ENCODE measurements around the gene USF1. TPM values are rescaled to one million over a fixed set of nuclear protein-coding genes. Genes with fewer than 3 reads are reported as not detected.

Gene USF1
- total and polyA plus RNA-seq, 9 of the 15 experiments (the other 6 are each of a cell fraction or from before 2014, with no cell fraction given), result 7.4 to 60.2 (median 54.2) TPM

- no peak for TF ChIP-seq ZZZ3 (IDR thresholded peaks at IDR 0.05)
- TF ChIP-seq RHOXF2B (CRISPR knock-in tag; conservative IDR thresholded peaks at IDR 0.05), result no peak
- TF ChIP-seq USF1 (CRISPR knock-in tag; IDR thresholded peaks at IDR 0.05), result no peak
- TF ChIP-seq ADNP (tag; IDR thresholded peaks at IDR 0.05), result no peak
- TF ChIP-seq NR2C2 (CRISPR knock-in tag; IDR thresholded peaks at IDR 0.05), result peak; percentile 58; the same call in 1 of the 2 replicates
- peak; percentile 86 for TF ChIP-seq NR2C2 (tag; IDR thresholded peaks at IDR 0.05)
- peak; percentile 50; the same call in 1 of the 2 replicates for TF ChIP-seq E2F3 (CRISPR knock-in tag; IDR thresholded peaks at IDR 0.05)
- no peak for TF ChIP-seq ZSCAN32 (CRISPR knock-in tag; IDR thresholded peaks at IDR 0.05)
- TF ChIP-seq PRMT5 (CRISPR knock-in tag; IDR thresholded peaks at IDR 0.05), result no peak
- no peak for TF ChIP-seq SNIP1 (IDR thresholded peaks at IDR 0.05; ENCODE audit: low read depth)
- no peak for TF ChIP-seq ZNF780A (CRISPR knock-in tag; IDR thresholded peaks at IDR 0.05)
- peak; percentile 78 for TF ChIP-seq ZNF766 (CRISPR knock-in tag; conservative IDR thresholded peaks at IDR 0.05)
- TF ChIP-seq ATF3 (IDR thresholded peaks at IDR 0.05), result peak; percentile 72; the same call in 1 of the 2 replicates
- TF ChIP-seq ATF3 (CRISPR knock-in tag; conservative IDR thresholded peaks at IDR 0.05), result no peak
- TF ChIP-seq ZNF445 (CRISPR knock-in tag; IDR thresholded peaks at IDR 0.05; ENCODE audit: low read depth), result peak; percentile 12; the same call in 1 of the 2 replicates
- peak; percentile 96 for TF ChIP-seq CBFA2T3 (IDR thresholded peaks at IDR 0.05)
- TF ChIP-seq ZNF263 (CRISPR knock-in tag; IDR thresholded peaks at IDR 0.05; ENCODE audit: borderline replicate concordance), result no peak
- peak; percentile 93 for TF ChIP-seq TCF3 (CRISPR knock-in tag; IDR thresholded peaks at IDR 0.05)
- peak; percentile 76 to 84 for TF ChIP-seq KDM1A (IDR thresholded peaks at IDR 0.05)
- TF ChIP-seq, protein P1, sequence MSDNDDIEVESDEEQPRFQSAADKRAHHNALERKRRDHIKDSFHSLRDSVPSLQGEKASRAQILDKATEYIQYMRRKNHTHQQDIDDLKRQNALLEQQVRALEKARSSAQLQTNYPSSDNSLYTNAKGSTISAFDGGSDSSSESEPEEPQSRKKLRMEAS (CRISPR knock-in tag; IDR thresholded peaks at IDR 0.05), result no peak
- TF ChIP-seq, protein P2, sequence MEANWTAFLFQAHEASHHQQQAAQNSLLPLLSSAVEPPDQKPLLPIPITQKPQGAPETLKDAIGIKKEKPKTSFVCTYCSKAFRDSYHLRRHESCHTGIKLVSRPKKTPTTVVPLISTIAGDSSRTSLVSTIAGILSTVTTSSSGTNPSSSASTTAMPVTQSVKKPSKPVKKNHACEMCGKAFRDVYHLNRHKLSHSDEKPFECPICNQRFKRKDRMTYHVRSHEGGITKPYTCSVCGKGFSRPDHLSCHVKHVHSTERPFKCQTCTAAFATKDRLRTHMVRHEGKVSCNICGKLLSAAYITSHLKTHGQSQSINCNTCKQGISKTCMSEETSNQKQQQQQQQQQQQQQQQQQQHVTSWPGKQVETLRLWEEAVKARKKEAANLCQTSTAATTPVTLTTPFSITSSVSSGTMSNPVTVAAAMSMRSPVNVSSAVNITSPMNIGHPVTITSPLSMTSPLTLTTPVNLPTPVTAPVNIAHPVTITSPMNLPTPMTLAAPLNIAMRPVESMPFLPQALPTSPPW (CRISPR knock-in tag; IDR thresholded peaks at IDR 0.05), result peak; percentile 69
- no peak for TF ChIP-seq ZNF57 (CRISPR knock-in tag; IDR thresholded peaks at IDR 0.05)
- peak in 1 of 2 experiments; percentile 31; a peak in 2 of 4 replicates for TF ChIP-seq ARNT (IDR thresholded peaks at IDR 0.05)
- TF ChIP-seq ETV6 (IDR thresholded peaks at IDR 0.05; ENCODE audit: borderline replicate concordance in 1 of 2, low read depth in 2 of 2, low read length in 1 of 2), result peak; percentile 62 to 86; a peak in 3 of 4 replicates
- TF ChIP-seq ETV6 (CRISPR knock-in tag; IDR thresholded peaks at IDR 0.05; ENCODE audit: borderline replicate concordance), result no peak
- peak; percentile 94 for TF ChIP-seq ATF7 (IDR thresholded peaks at IDR 0.05)
- no peak for TF ChIP-seq FOXJ3 (CRISPR knock-in tag; IDR thresholded peaks at IDR 0.05)
- peak; percentile 81; the same call in 1 of the 2 replicates for TF ChIP-seq DMBX1 (CRISPR knock-in tag; IDR thresholded peaks at IDR 0.05; ENCODE audit: borderline replicate concordance)
Measured at GRCh38 chr1:161013488-161014230, 32.1 kb downstream of the USF1 start (continued).
